ENCODE measurements around the gene ERC2. TPM values are rescaled to one million over a fixed set of nuclear protein-coding genes. Genes with fewer than 3 reads are reported as not detected.

ERC2 gene
- total RNA-seq, 1 experiment from 2014 or later, result 0.90 TPM

DNA sequence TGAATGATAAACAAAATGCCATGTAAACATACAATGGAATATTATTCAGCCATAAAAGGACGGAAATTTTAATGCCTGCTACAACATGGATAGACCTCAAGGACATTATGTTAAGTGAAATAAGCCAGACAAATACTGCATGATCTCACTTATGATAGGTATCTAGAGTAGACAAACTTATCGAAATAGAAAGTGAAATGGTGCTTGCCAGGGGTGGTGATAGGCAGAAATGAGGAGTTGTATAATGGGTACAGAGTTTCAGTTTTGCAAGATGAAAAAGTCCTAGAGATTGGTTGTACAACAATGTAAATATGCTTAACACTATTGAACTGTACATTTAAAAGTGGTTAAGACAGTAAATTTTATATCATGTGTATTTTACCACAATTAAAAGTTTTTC is 287.8 kb downstream of the ERC2 start:
- no peak overlapping the region for H3K27ac ChIP-seq (ENCODE audit: low read depth, low read length, poor library complexity, severe bottlenecking)
- H3K9me3 ChIP-seq (ENCODE audit: low read depth, low read length, poor library complexity, severe bottlenecking), result no peaks in the 10 kb centered on the region
- BruUV-seq (replicated peaks), result no TSS peak
- CTCF ChIA-PET, result no interaction called here
- no peak for TF ChIP-seq EZH2 (IDR thresholded peaks at IDR 0.05; ENCODE audit: borderline replicate concordance, low read depth, low read length, poor library complexity, severe bottlenecking)
- TF ChIP-seq, protein P1, sequence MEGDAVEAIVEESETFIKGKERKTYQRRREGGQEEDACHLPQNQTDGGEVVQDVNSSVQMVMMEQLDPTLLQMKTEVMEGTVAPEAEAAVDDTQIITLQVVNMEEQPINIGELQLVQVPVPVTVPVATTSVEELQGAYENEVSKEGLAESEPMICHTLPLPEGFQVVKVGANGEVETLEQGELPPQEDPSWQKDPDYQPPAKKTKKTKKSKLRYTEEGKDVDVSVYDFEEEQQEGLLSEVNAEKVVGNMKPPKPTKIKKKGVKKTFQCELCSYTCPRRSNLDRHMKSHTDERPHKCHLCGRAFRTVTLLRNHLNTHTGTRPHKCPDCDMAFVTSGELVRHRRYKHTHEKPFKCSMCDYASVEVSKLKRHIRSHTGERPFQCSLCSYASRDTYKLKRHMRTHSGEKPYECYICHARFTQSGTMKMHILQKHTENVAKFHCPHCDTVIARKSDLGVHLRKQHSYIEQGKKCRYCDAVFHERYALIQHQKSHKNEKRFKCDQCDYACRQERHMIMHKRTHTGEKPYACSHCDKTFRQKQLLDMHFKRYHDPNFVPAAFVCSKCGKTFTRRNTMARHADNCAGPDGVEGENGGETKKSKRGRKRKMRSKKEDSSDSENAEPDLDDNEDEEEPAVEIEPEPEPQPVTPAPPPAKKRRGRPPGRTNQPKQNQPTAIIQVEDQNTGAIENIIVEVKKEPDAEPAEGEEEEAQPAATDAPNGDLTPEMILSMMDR (conservative IDR thresholded peaks at IDR 0.05; ENCODE audit: low read depth, low read length), result no peak
- H3K4me1 ChIP-seq (ENCODE audit: insufficient read depth, low read length, poor library complexity, severe bottlenecking), result no peaks in the 10 kb centered on the region
- intact Hi-C loops (cut with micrococcal nuclease; ENCODE audit: unreplicated experiment), result no loop called here
- H3K4me3 ChIP-seq (ENCODE audit: low read depth, low read length, poor library complexity, severe bottlenecking), result no peak overlapping the region
- no peak for DNase-seq (ENCODE audit: low spot score)
- H3K27me3 ChIP-seq (replicated peaks; ENCODE audit: insufficient read depth, low read depth, low read length, poor library complexity), result no peaks in the 10 kb centered on the region
- POLR2A ChIA-PET (ENCODE audit: low non-redundant PET), result no interaction called here
- H3K36me3 ChIP-seq (ENCODE audit: insufficient read depth, low read length, poor library complexity, severe bottlenecking), result no peaks in the 10 kb centered on the region

DNA sequence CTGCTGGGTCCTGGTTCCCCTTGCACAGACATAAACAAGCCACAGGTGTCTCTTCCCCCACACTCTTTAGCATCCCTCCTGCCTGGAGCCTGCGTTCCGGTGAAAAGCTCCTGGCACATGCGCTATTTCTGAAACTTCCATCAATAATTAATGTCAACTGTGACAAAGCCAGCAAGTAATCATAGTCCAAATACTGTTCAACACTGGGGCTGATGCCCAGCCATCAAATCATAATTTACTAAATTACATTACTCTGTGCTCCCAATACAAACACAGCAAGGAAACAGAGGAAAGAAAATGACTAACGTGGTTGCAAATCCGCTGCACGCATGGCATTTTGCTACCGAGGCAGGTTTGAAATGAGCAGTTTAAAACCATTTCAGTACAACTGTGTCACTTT is 294.7 kb downstream of the ERC2 start:
- ChIA-PET CTCF (no interaction called here), POLR2A (ENCODE audit: low non-redundant PET) (no interaction called here)
- DNase-seq (ENCODE audit: low spot score), result no peak
- Histone ChIP-seq H3K27me3 (replicated peaks; ENCODE audit: insufficient read depth, low read depth, low read length, poor library complexity) (no peaks in the 10 kb centered on the region), H3K27ac (ENCODE audit: low read depth, low read length, poor library complexity, severe bottlenecking) (no peak overlapping the region), H3K9me3 (ENCODE audit: low read depth, low read length, poor library complexity, severe bottlenecking) (no peaks in the 10 kb centered on the region), H3K4me1 (ENCODE audit: insufficient read depth, low read length, poor library complexity, severe bottlenecking) (no peaks in the 10 kb centered on the region), H3K36me3 (ENCODE audit: insufficient read depth, low read length, poor library complexity, severe bottlenecking) (no peaks in the 10 kb centered on the region), H3K4me3 (ENCODE audit: low read depth, low read length, poor library complexity, severe bottlenecking) (no peak overlapping the region)
- TF ChIP-seq EZH2 (IDR thresholded peaks at IDR 0.05; ENCODE audit: borderline replicate concordance, low read depth, low read length, poor library complexity, severe bottlenecking), result no peak
- TF ChIP-seq, protein P1 (conservative IDR thresholded peaks at IDR 0.05; ENCODE audit: low read depth, low read length), result no peak
- no TSS peak for BruUV-seq (replicated peaks)
- intact Hi-C loops (cut with micrococcal nuclease; ENCODE audit: unreplicated experiment), result no loop called here

DNA sequence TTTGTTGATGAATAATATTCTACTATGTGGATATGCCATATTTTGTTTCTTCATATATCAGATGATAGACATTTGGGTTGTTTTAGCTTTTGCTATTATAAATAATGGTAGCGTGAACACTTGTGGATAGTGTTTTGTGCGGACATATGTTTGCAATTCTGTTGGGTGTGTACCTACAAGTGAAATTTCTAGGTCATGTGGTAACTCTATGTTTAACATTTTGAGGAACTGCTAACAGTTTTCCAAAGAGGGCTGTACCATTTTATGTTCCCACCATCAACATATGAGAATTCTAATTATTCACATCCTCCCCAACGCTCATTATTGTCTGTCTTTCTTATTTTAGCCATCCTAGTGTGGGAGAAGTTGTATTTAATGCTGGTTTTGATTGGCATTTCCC is 303.8 kb downstream of the ERC2 start:
- Histone ChIP-seq H3K27me3 (replicated peaks; ENCODE audit: insufficient read depth, low read depth, low read length, poor library complexity) (no peaks in the 10 kb centered on the region), H3K4me1 (ENCODE audit: insufficient read depth, low read length, poor library complexity, severe bottlenecking) (no peaks in the 10 kb centered on the region), H3K27ac (ENCODE audit: low read depth, low read length, poor library complexity, severe bottlenecking) (no peak overlapping the region), H3K9me3 (ENCODE audit: low read depth, low read length, poor library complexity, severe bottlenecking) (no peaks in the 10 kb centered on the region), H3K36me3 (ENCODE audit: insufficient read depth, low read length, poor library complexity, severe bottlenecking) (no peaks in the 10 kb centered on the region), H3K4me3 (ENCODE audit: low read depth, low read length, poor library complexity, severe bottlenecking) (no peak overlapping the region)
- intact Hi-C loops (cut with micrococcal nuclease; ENCODE audit: unreplicated experiment), result no loop called here
- ChIA-PET CTCF (no interaction called here), POLR2A (ENCODE audit: low non-redundant PET) (no interaction called here)
- BruUV-seq (replicated peaks), result no TSS peak
- TF ChIP-seq, protein P1 (conservative IDR thresholded peaks at IDR 0.05; ENCODE audit: low read depth, low read length), result no peak
- no peak for TF ChIP-seq EZH2 (IDR thresholded peaks at IDR 0.05; ENCODE audit: borderline replicate concordance, low read depth, low read length, poor library complexity, severe bottlenecking)
- DNase-seq (ENCODE audit: low spot score), result no peak

Measured in A673 (cell line).